WI38 (cell line): ENCODE results near the gene WDR45B.

Source experiments
- H3K4me3 ChIP-seq: 2 replicates; pipeline ENCODE4 v1.5.1; 2011; ENCODE audit warnings: low read depth, mild to moderate bottlenecking, control low read depth, low read length
- CTCF ChIP-seq: IDR thresholded peaks from 2 replicates; pipeline ENCODE4 v1.5.1; 2012; ENCODE audit warnings: low read depth, mild to moderate bottlenecking, control low read depth, low read length

Gene WDR45B

GRCh38 chr17:82633343-82633742, 14.9 kb downstream of the WDR45B start:
- H3K4me3 ChIP-seq, result no peak overlapping the region
- no peak for TF ChIP-seq CTCF

GRCh38 chr17:82632451-82632850, 15.8 kb downstream of the WDR45B start:
- TF ChIP-seq CTCF, result no peak
- no peak overlapping the region for H3K4me3 ChIP-seq

- no peak overlapping the region for H3K4me3 ChIP-seq
- TF ChIP-seq CTCF, result no peak
Observed at GRCh38 chr17:82631544-82631943, 16.7 kb downstream of the WDR45B start.

- H3K4me3 ChIP-seq, result no peak overlapping the region
- no peak for TF ChIP-seq CTCF
Observed at GRCh38 chr17:82630212-82630611, 18.0 kb downstream of the WDR45B start.

GRCh38 chr17:82629748-82630147, 18.5 kb downstream of the WDR45B start:
- TF ChIP-seq CTCF, result no peak
- H3K4me3 ChIP-seq, result no peak overlapping the region

- no peak overlapping the region for H3K4me3 ChIP-seq
- no peak for TF ChIP-seq CTCF
Observed at GRCh38 chr17:82627405-82627804, 20.8 kb downstream of the WDR45B start.

- no peak overlapping the region for H3K4me3 ChIP-seq
- no peak for TF ChIP-seq CTCF
Observed at GRCh38 chr17:82623707-82624106, 24.5 kb downstream of the WDR45B start.
